Cardiac muscle cell (in vitro differentiated cells and primary cell): ENCODE data around the gene TCF15. TPM values are rescaled to one million over a fixed set of nuclear protein-coding genes. Genes with fewer than 3 reads are reported as not detected.

Experiments
- DNase-seq, 2 donors: peaks; one replicate each; pipeline versions ENCODE4 v3.0.0 to v3.0.0-alpha.2; 2010 to 2017; ENCODE audit warnings: low read depth in 1 of 2, low spot score in 1 of 2
- H3K27ac ChIP-seq: fragments of 200-600 bp; sonication (generic); 2 replicates; pipeline ENCODE4 v1.5.1; 2016
- H3K27me3 ChIP-seq: fragments of 200-600 bp; sonication (generic); 2 replicates; pipeline ENCODE4 v1.6.0; 2016; ENCODE audit warnings: control low read depth
- H3K36me3 ChIP-seq: fragments of 200-600 bp; sonication (generic); 2 replicates; pipeline ENCODE4 v1.5.1; 2016; ENCODE audit warnings: control low read depth
- H3K4me1 ChIP-seq: fragments of 200-600 bp; sonication (generic); 2 replicates; pipeline ENCODE4 v1.8.1; 2017; ENCODE audit warnings: low read depth, mild to moderate bottlenecking, mixed run types
- H3K4me3 ChIP-seq: fragments of 200-600 bp; sonication (generic); 2 replicates; pipeline ENCODE4 v1.5.1; 2016; ENCODE audit warnings: mild to moderate bottlenecking
- H3K9me3 ChIP-seq: fragments of 200-600 bp; sonication (generic); 2 replicates; pipeline ENCODE4 v1.5.1; 2017; ENCODE audit warnings: low read depth, mild to moderate bottlenecking, control low read depth
- CTCF ChIP-seq: IDR thresholded peaks from 2 replicates; pipeline ENCODE4 v1.5.1; 2012; ENCODE audit warnings: low read depth, mild to moderate bottlenecking, low read length
- polyA plus RNA-seq: library from polyadenylated mRNA; unstranded; fragments of >200 nt; fragmentation: Nextera tagmentation; extraction: Ambion mirVana; gene quantifications from 2 replicates; pipeline ENCODE4 v1.2.1, GENCODE V29; 2016
- total RNA-seq: library from RNA; depleted of rRNA; stranded (reverse); fragments of >200 nt; gene quantifications from 2 replicates; pipeline ENCODE4 v1.2.3, GENCODE V29; 2016

TCF15 gene
- total and polyA plus RNA-seq, 2 experiments from 2014 or later, result 0.86 to 2.4 TPM

DNA sequence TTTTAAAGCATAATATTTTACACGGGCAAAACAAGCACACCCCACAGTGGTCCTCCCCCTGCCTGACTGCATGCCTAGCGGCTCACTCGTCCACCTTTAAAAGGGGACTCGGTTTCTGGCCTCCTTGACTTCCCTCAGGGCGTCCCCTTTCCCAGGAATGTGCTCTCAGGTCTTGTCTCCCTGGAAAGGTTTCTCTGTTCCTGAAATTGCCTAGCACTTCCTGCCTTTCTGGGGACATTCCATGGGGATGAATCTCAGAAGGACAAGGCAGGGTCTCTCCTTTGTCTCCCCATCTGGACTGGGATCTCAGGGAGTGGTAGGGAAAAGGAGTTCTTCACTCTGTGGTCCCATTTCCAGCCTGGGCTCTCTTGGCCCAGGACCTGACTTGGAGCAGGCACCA, 4.9 kb downstream of the TCF15 start:
- no peaks in the 10 kb centered on the region for H3K36me3 ChIP-seq
- no peak overlapping the region for H3K27ac ChIP-seq
- H3K27me3 ChIP-seq, result peaks cover 17% of the 10 kb centered on the region
- no peak overlapping the region for H3K4me3 ChIP-seq
- H3K4me1 ChIP-seq, result no peaks in the 10 kb centered on the region
- no peaks in the 10 kb centered on the region for H3K9me3 ChIP-seq
- TF ChIP-seq CTCF, result no peak
- no peak for DNase-seq

DNA sequence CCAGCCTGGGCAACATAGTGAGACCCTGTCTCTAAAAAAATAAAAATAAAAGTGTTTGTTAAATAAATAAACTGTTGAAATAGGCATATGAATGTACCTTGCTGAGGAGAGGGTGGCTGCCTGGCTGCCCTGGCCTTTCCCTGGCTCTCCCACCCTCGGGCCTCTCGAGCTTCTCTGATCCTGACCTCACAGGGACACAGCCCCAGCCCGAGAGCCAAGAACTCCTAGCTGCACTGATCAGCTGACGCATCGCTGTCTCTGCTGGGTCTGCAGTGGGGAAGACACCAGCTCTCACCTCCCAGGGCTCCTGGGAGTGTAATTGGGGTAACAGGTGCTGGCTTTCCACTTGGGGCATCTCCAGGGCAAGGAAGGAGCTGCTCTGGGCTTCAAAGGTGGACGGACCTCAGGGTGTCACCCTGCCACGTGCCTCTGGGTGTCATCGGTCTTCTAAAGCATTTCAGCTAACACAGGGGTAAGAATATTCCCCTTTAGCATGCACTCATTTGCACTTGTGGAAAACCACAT, 6.9 kb downstream of the TCF15 start:
- Histone ChIP-seq H3K27ac (no peak overlapping the region), H3K27me3 (no peaks in the 10 kb centered on the region), H3K9me3 (no peaks in the 10 kb centered on the region), H3K4me1 (no peaks in the 10 kb centered on the region), H3K4me3 (no peak overlapping the region), H3K36me3 (no peaks in the 10 kb centered on the region)
- no peak for TF ChIP-seq CTCF
- DNase-seq, result no peak

DNA sequence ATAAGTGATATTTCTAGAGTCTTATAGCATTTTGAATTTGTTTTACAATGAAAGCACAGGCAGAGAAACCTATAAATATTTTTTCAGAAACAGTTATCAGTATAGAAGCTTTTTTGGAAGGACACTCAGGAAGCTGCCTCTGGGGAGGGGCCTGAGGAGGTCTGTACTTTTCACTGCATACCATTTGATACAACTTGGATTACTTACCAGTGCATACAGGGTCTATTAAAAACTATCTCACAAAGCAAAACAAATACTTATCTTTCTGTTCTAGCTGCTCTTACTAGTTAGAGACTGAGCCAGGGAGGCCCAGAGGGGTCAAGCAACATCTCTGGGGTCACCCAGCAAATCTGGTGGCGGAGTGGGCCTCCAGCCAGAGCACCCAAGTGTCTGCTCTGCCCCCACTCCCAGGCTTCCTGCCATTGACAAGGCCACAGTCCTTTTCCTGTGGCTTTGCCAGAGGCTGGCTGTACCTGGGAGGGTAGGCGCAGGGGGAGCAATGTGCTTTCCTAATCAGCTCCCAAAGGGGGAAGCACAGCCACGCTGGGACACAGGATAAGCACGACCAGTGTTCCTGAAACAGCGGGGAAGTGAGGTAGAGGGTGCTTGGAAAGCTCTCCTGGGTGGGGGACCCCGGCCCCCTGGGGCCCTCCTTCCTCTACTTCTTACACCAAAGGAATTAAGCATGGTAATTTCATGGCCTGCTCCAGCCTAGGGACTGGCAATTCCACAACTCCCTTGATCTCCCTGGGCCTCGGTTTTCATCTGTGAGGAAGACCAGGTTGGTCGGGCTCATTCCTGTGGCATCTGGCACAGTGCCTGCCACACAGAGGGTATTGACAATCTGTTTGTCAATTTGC, 7.8 kb downstream of the TCF15 start:
- DNase-seq, result no peak
- no peak overlapping the region for H3K4me3 ChIP-seq
- no peak overlapping the region for H3K27ac ChIP-seq
- no peaks in the 10 kb centered on the region for H3K4me1 ChIP-seq
- no peaks in the 10 kb centered on the region for H3K36me3 ChIP-seq
- no peaks in the 10 kb centered on the region for H3K9me3 ChIP-seq
- no peak for TF ChIP-seq CTCF
- H3K27me3 ChIP-seq, result no peaks in the 10 kb centered on the region

- no peaks in the 10 kb centered on the region for H3K36me3 ChIP-seq
Measured at GRCh38 chr20:600736-601135, 9.4 kb downstream of the TCF15 start.

GRCh38 chr20:600141-600540, 10.0 kb downstream of the TCF15 start:
- DNase-seq, result no peak
- H3K27ac ChIP-seq, result no peak overlapping the region
- no peaks in the 10 kb centered on the region for H3K36me3 ChIP-seq
- no peak for TF ChIP-seq CTCF
- no peak overlapping the region for H3K4me3 ChIP-seq
- no peaks in the 10 kb centered on the region for H3K9me3 ChIP-seq
- no peaks in the 10 kb centered on the region for H3K4me1 ChIP-seq
- H3K27me3 ChIP-seq, result no peaks in the 10 kb centered on the region

More at GRCh38 chr20:600736-601135, 9.4 kb downstream of the TCF15 start:
- no peak overlapping the region for H3K4me3 ChIP-seq
- H3K27me3 ChIP-seq, result no peaks in the 10 kb centered on the region
- no peak for DNase-seq
- no peaks in the 10 kb centered on the region for H3K9me3 ChIP-seq
- H3K4me1 ChIP-seq, result no peaks in the 10 kb centered on the region
- TF ChIP-seq CTCF, result no peak
- no peak overlapping the region for H3K27ac ChIP-seq
